K562 (cell line): ENCODE results near the gene IFT25. TPM values are rescaled to one million over a fixed set of nuclear protein-coding genes. Genes with fewer than 3 reads are reported as not detected.

Source experiments
- DEAF1 ChIP-seq: fragments of 450-650 bp; formaldehyde crosslinking; IDR thresholded peaks from 2 replicates; pipeline ENCODE4 v1.4.0; 2020; ENCODE audit warnings: mild to moderate bottlenecking, moderate library complexity
- E2F6 ChIP-seq, 2 experiments: IDR thresholded peaks; 2 replicates each; pipeline ENCODE4 v1.6.1; 2011; ENCODE audit warnings: borderline replicate concordance in 1 of 2, control low read depth in 1 of 2, low read depth in 1 of 2, low read length in 1 of 2, mild to moderate bottlenecking in 1 of 2, mixed read lengths in 1 of 2, moderate library complexity in 1 of 2; ENCODE audit not compliant: insufficient read depth in 1 of 2, insufficient read length in 1 of 2, poor library complexity in 1 of 2, severe bottlenecking in 1 of 2; ENCODE audit errors: extremely low read depth in 1 of 2
- GTF2E2 ChIP-seq: fragments of 200-800 bp; sonication (Bioruptor generic); IDR thresholded peaks from 2 replicates; pipeline ENCODE4 v1.6.1; 2016; ENCODE audit warnings: missing genetic modification characterization, missing compliant biosample characterization
- NFE2L1 ChIP-seq: fragments of 450-650 bp; IDR thresholded peaks from 2 replicates; pipeline ENCODE4 v1.6.1; 2016; ENCODE audit warnings: missing genetic modification characterization, low read depth, mild to moderate bottlenecking, missing compliant biosample characterization, moderate library complexity, borderline replicate concordance
- NKRF ChIP-seq: fragments of 450-650 bp; IDR thresholded peaks from 2 replicates; pipeline ENCODE4 v1.6.1; 2016; ENCODE audit warnings: borderline replicate concordance
- POLR2B ChIP-seq: fragments of 450-650 bp; IDR thresholded peaks from 2 replicates; pipeline ENCODE4 v1.6.1; 2018; ENCODE audit warnings: low read depth; ENCODE audit not compliant: partially characterized antibody
- RHOXF2B ChIP-seq: fragments of 250-450 bp; sonication (Bioruptor Pico); conservative IDR thresholded peaks from 2 replicates; pipeline ENCODE4 v1.5.1; 2021
- RNF219 ChIP-seq: fragments of 250-450 bp; sonication (Bioruptor Pico); IDR thresholded peaks from 2 replicates; pipeline ENCODE4 v1.5.0; 2022; ENCODE audit warnings: mild to moderate bottlenecking
- ZBTB2 ChIP-seq: fragments of 450-650 bp; IDR thresholded peaks from 2 replicates; pipeline ENCODE4 v1.6.1; 2016; ENCODE audit warnings: antibody characterized with exemption
- ZBTB9 ChIP-seq: fragments of 450-650 bp; formaldehyde crosslinking; IDR thresholded peaks from 2 replicates; pipeline ENCODE4 v1.4.0; 2020; ENCODE audit warnings: mild to moderate bottlenecking, moderate library complexity
- ZFP91 ChIP-seq: sonication (generic); formaldehyde crosslinking; IDR thresholded peaks from 2 replicates; pipeline ENCODE4 v1.8.0; 2022; ENCODE audit warnings: mild to moderate bottlenecking, missing genetic modification reagents
- ZNF3 ChIP-seq: fragments of 250-450 bp; sonication (Bioruptor Pico); IDR thresholded peaks from 2 replicates; pipeline ENCODE4 v1.5.0; 2021; ENCODE audit warnings: mild to moderate bottlenecking, moderate library complexity
- ZNF431 ChIP-seq: sonication (generic); formaldehyde crosslinking; IDR thresholded peaks from 2 replicates; pipeline ENCODE4 v1.8.0; 2022; ENCODE audit warnings: mild to moderate bottlenecking, missing genetic modification reagents
- polyA plus RNA-seq, 8 experiments: library from polyadenylated mRNA; depleted of rRNA in 4 of 8; stranded (reverse) in 5 of 8; unstranded in 3 of 8; fragments of >200 nt; fragmentation: Nextera tagmentation in 2 of 8; fragmentation: Illumina TruSeq in 1 of 8; extraction: Ambion mirVana in 2 of 8; extraction: Trizol in 1 of 8; gene quantifications; 2 replicates each; pipeline versions ENCODE4 v1.2.1 to v1.2.3, GENCODE V29; 2011 to 2014; ENCODE audit warnings: inconsistent platforms in 1 of 8, missing spikeins in 1 of 8
- total RNA-seq, 7 experiments: library from RNA; depleted of rRNA in 6 of 7; stranded (reverse); fragments of >200 nt in 6 of 7; fragmentation: Illumina TruSeq in 2 of 7; extraction: Trizol in 2 of 7; gene quantifications; 2 replicates each; pipeline versions ENCODE4 v1.2.1 to v1.2.3, GENCODE V29; 2011 to 2021; ENCODE audit warnings: low replicate concordance in 1 of 7

IFT25 gene
- total and polyA plus RNA-seq, 9 of the 15 experiments (the other 6 are each of a cell fraction or from before 2014, with no cell fraction given), result 93.6 to 209 (median 167) TPM

GRCh38 chr1:53871773-53872484 lies 73.6 kb downstream of the IFT25 start (continued):
- TF ChIP-seq DEAF1 (CRISPR knock-in tag) (no peak), POLR2B (no peak), ZFP91 (no peak), RHOXF2B (no peak), RNF219 (no peak), ZNF3 (CRISPR knock-in tag) (no peak), ZBTB9 (no peak), NFE2L1 (tag) (no peak), NKRF (no peak), ZNF431 (CRISPR knock-in tag) (no peak), E2F6 (IDR thresholded peaks at IDR 0.05; ENCODE audit: borderline replicate concordance in 1 of 2, extremely low read depth in 1 of 2, insufficient read depth in 1 of 2, insufficient read length in 1 of 2, low read depth in 1 of 2, low read length in 1 of 2, poor library complexity in 1 of 2, severe bottlenecking in 1 of 2) (no peak), GTF2E2 (tag) (no peak), ZBTB2 (no peak)
